ENCODE measurements around the gene MISP. TPM values are rescaled to one million over a fixed set of nuclear protein-coding genes. Genes with fewer than 3 reads are reported as not detected.

The MISP gene
- total and polyA plus RNA-seq, 9 of the 15 experiments (the other 6 are each of a cell fraction or from before 2014, with no cell fraction given) = 0.04 to 0.29 (median 0.05) TPM; not detected in 5

- TF ChIP-seq ZNF318 (IDR thresholded peaks at IDR 0.05; ENCODE audit: borderline replicate concordance in 1 of 2, low read depth in 1 of 2) (no peak), TCF7 (IDR thresholded peaks at IDR 0.05; ENCODE audit: borderline replicate concordance) (no peak), ZNF253 (CRISPR knock-in tag; conservative IDR thresholded peaks at IDR 0.05) (no peak), FOXA1 (IDR thresholded peaks at IDR 0.05; ENCODE audit: borderline replicate concordance) (no peak), POLR2G (IDR thresholded peaks at IDR 0.05; ENCODE audit: low read depth, low read length) (peak; percentile 73), MAFF (IDR thresholded peaks at IDR 0.05; ENCODE audit: low read length) (no peak), YBX1 (IDR thresholded peaks at IDR 0.05) (no peak), ETS2 (tag; IDR thresholded peaks at IDR 0.05; ENCODE audit: borderline replicate concordance, poor library complexity, severe bottlenecking) (no peak), FOXK1 (CRISPR knock-in tag; IDR thresholded peaks at IDR 0.05; ENCODE audit: borderline replicate concordance) (no peak), HMGN3 (IDR thresholded peaks at IDR 0.05; ENCODE audit: borderline replicate concordance, extremely low read depth, insufficient read length, low read depth, low read length) (no peak), BACH1 (tag; IDR thresholded peaks at IDR 0.05) (peak; percentile 36; the same call in 1 of the 2 replicates), SMARCA5 (IDR thresholded peaks at IDR 0.05) (no peak), NCOA6 (IDR thresholded peaks at IDR 0.05) (no peak), SMAD1 (IDR thresholded peaks at IDR 0.05; ENCODE audit: low read depth, low read length, partially characterized antibody) (no peak), BMI1 (IDR thresholded peaks at IDR 0.05; ENCODE audit: low read length) (no peak), GABPA (tag; conservative IDR thresholded peaks at IDR 0.05; ENCODE audit: low read depth) (peak; percentile 52; the same call in 1 of the 2 replicates), CXXC5 (CRISPR knock-in tag; IDR thresholded peaks at IDR 0.05) (peak; percentile 51; the same call in 1 of the 2 replicates), ATF7 (IDR thresholded peaks at IDR 0.05) (peak; percentile 86), NFRKB (IDR thresholded peaks at IDR 0.05; ENCODE audit: low read depth) (0 out of 2 replicates have a peak, but pooled peaks have one; percentile 25), KLF13 (tag; IDR thresholded peaks at IDR 0.05; ENCODE audit: borderline replicate concordance, low read depth) (no peak)
- TF ChIP-seq, protein P1, sequence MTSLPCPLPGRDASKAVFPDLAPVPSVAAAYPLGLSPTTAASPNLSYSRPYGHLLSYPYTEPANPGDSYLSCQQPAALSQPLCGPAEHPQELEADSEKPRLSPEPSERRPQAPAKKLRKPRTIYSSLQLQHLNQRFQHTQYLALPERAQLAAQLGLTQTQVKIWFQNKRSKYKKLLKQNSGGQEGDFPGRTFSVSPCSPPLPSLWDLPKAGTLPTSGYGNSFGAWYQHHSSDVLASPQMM (CRISPR knock-in tag; IDR thresholded peaks at IDR 0.05) = no peak
These were observed 38.2 kb downstream of the MISP start (continued) for GRCh38 chr19:788983-789700.
